ENCODE results near the gene ATRNL1. TPM values are rescaled to one million over a fixed set of nuclear protein-coding genes. Genes with fewer than 3 reads are reported as not detected.

ATRNL1 gene
- total RNA-seq, 1 donor from 2014 or later = 66.0 TPM

DNA sequence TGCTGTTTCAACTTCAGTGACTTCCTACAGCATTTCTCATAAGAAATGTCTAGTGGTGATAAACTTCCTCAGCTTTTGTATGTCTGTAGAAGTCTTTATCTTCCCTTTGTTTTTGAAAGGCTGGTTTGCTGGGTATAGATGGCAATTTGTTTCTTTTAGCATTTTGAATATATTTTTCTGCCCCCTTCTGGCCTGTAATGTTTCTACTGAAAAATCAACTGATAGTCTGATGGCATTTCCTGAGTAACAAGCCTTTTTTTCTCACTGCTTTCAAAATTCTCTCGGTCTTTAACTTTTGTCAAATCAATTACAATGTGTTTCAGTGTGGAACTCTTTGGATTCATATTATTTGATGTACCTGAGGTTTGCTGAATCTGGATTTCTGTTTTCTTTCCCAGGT, 487.1 kb downstream of the ATRNL1 start:
- DNase-seq (ENCODE audit: low spot score) = no peak
- Mint-ChIP-seq H3K4me1 (ENCODE audit: low read depth) (no peaks in the 10 kb centered on the region), H3K36me3 (ENCODE audit: low read depth) (peaks cover 10% of the 10 kb centered on the region), H3K27ac (ENCODE audit: unreplicated experiment) (no peak overlapping the region), H3K27me3 (ENCODE audit: low read depth) (no peaks in the 10 kb centered on the region), H3K4me3 (ENCODE audit: unreplicated experiment) (no peak overlapping the region), H3K9me3 (ENCODE audit: low read depth) (peaks cover 16% of the 10 kb centered on the region)
- TF ChIP-seq, protein P1, sequence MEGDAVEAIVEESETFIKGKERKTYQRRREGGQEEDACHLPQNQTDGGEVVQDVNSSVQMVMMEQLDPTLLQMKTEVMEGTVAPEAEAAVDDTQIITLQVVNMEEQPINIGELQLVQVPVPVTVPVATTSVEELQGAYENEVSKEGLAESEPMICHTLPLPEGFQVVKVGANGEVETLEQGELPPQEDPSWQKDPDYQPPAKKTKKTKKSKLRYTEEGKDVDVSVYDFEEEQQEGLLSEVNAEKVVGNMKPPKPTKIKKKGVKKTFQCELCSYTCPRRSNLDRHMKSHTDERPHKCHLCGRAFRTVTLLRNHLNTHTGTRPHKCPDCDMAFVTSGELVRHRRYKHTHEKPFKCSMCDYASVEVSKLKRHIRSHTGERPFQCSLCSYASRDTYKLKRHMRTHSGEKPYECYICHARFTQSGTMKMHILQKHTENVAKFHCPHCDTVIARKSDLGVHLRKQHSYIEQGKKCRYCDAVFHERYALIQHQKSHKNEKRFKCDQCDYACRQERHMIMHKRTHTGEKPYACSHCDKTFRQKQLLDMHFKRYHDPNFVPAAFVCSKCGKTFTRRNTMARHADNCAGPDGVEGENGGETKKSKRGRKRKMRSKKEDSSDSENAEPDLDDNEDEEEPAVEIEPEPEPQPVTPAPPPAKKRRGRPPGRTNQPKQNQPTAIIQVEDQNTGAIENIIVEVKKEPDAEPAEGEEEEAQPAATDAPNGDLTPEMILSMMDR (IDR thresholded peaks at IDR 0.05) = peak; percentile 52

DNA sequence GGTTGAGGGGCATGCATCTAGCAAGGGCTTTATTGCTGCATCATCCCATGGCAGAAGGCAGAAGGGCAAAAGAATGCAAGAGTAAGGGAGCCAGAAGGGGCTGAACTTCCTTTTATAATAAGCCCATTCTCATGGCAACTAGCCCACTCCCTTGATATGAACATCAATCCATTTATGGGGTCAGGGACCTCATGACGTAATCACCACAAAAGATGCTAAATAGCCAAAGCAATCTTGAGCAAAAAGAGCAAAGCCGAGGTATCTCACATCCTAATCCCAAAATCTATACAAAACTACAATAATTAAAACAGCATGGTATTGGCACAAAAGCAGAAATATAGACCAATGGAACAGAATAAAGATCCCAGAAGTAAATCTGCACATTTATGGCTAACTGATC, 499.9 kb downstream of the ATRNL1 start:
- Mint-ChIP-seq H3K36me3 (ENCODE audit: low read depth) (peaks cover 14% of the 10 kb centered on the region), H3K4me3 (ENCODE audit: unreplicated experiment) (no peak overlapping the region), H3K9me3 (ENCODE audit: low read depth) (peaks cover 27% of the 10 kb centered on the region), H3K27ac (ENCODE audit: unreplicated experiment) (no peak overlapping the region), H3K27me3 (ENCODE audit: low read depth) (no peaks in the 10 kb centered on the region), H3K4me1 (ENCODE audit: low read depth) (no peaks in the 10 kb centered on the region)
- TF ChIP-seq, protein P1 (IDR thresholded peaks at IDR 0.05) = no peak
- no peak for DNase-seq (ENCODE audit: low spot score)

DNA sequence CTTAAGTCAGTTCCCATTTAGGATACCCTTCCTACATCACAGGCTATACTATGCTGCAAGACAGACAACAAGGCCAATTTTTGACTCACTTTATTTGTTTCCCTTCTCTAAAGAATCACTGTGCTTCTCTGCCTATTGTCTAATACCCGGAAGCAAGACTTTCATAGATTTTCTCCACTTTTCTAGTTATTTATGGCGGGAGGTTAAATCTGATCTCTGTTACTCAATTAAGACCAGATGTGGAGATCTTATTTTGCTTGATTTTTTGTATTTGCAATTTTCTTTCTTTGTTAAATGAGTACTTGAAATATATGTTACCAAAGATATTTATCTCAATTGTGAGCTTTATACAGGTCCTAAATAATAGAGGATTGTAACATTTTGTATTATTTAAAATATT, 511.5 kb downstream of the ATRNL1 start:
- Mint-ChIP-seq H3K4me1 (ENCODE audit: low read depth) (peaks cover 18% of the 10 kb centered on the region), H3K9me3 (ENCODE audit: low read depth) (no peaks in the 10 kb centered on the region), H3K27me3 (ENCODE audit: low read depth) (no peaks in the 10 kb centered on the region), H3K36me3 (ENCODE audit: low read depth) (no peaks in the 10 kb centered on the region), H3K4me3 (ENCODE audit: unreplicated experiment) (no peak overlapping the region), H3K27ac (ENCODE audit: unreplicated experiment) (no peak overlapping the region)
- no peak for DNase-seq (ENCODE audit: low spot score)
- TF ChIP-seq, protein P1 (IDR thresholded peaks at IDR 0.05) = no peak

DNA sequence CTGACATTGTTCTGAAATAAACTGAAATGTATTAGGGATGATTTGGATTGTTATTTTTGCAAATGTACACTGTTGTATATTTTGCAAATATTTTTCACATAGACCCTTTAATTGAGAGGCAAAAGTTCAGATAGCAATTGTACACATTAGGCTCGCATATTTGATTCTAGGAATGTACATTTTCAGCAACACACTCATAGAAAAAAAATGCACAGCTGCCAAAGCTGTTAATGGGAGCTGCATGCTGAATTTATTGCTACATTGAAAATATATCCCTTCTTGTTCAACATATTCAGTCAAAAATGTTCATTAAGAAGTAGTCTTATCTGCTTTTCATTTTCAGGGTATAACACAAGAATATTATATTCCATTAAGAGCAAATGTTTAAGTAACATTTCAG, 512.9 kb downstream of the ATRNL1 start:
- Mint-ChIP-seq H3K27ac (ENCODE audit: unreplicated experiment) (no peak overlapping the region), H3K27me3 (ENCODE audit: low read depth) (no peaks in the 10 kb centered on the region), H3K9me3 (ENCODE audit: low read depth) (no peaks in the 10 kb centered on the region), H3K4me1 (ENCODE audit: low read depth) (peaks cover 18% of the 10 kb centered on the region), H3K36me3 (ENCODE audit: low read depth) (no peaks in the 10 kb centered on the region), H3K4me3 (ENCODE audit: unreplicated experiment) (no peak overlapping the region)
- TF ChIP-seq, protein P1 (IDR thresholded peaks at IDR 0.05) = no peak
- no peak for DNase-seq (ENCODE audit: low spot score)

DNA sequence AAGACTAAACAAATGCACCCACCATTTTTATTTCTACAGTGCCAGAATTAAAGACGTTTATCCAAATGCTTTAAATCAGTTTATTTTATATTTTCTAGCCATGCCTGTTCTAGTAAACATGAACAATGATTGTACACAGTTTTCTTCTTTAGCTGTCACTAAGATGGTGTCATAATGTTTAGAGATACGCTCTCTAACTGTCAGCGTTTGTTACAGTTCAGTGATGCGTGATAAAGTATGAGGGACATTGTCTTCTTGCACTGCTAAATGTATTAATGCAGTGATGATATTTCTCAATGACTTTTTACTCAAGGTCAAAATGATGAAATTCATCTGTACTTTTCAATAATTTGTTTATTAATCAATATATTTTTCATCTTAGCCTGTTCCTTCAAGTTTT, 513.6 kb downstream of the ATRNL1 start:
- Mint-ChIP-seq H3K36me3 (ENCODE audit: low read depth) (no peaks in the 10 kb centered on the region), H3K27ac (ENCODE audit: unreplicated experiment) (no peak overlapping the region), H3K4me1 (ENCODE audit: low read depth) (peaks cover 18% of the 10 kb centered on the region), H3K27me3 (ENCODE audit: low read depth) (no peaks in the 10 kb centered on the region), H3K4me3 (ENCODE audit: unreplicated experiment) (no peak overlapping the region), H3K9me3 (ENCODE audit: low read depth) (no peaks in the 10 kb centered on the region)
- TF ChIP-seq, protein P1 (IDR thresholded peaks at IDR 0.05) = no peak
- no peak for DNase-seq (ENCODE audit: low spot score)
